Small intestine (tissue), 16 donors: ENCODE results near the gene PGAM5. TPM values are rescaled to one million over a fixed set of nuclear protein-coding genes. Genes with fewer than 3 reads are reported as not detected.

Source experiments
- DNase-seq, 2 donors: peaks; one replicate each; pipeline versions ENCODE4 v3.0.0 to v3.0.0-alpha.2; 2013
- FAIRE-seq: peaks from 2 replicates; lab custom pipeline; 2012; peaks lifted over from hg19 to GRCh38; lab: Jason Lieb, UNC
- H3K27ac ChIP-seq, 3 donors: one replicate each; pipeline ENCODE4 v1.5.1; 2013; ENCODE audit warnings: low read length in 2 of 3, mild to moderate bottlenecking in 2 of 3, control low read depth in 1 of 3, inconsistent platforms in 1 of 3, low read depth in 1 of 3, moderate library complexity in 1 of 3
- H3K27me3 ChIP-seq, 3 donors: one replicate each; pipeline ENCODE4 v1.6.1; 2013; ENCODE audit warnings: low read length in 3 of 3, inconsistent platforms in 1 of 3; ENCODE audit not compliant: control insufficient read depth in 3 of 3, insufficient read depth in 3 of 3
- H3K36me3 ChIP-seq, 3 donors: one replicate each; pipeline ENCODE4 v1.6.1; 2013; ENCODE audit warnings: low read length in 3 of 3, inconsistent platforms in 1 of 3, low read depth in 1 of 3, mild to moderate bottlenecking in 1 of 3, moderate library complexity in 1 of 3; ENCODE audit not compliant: control insufficient read depth in 3 of 3, insufficient read depth in 2 of 3
- H3K4me1 ChIP-seq, 3 donors: one replicate each; pipeline ENCODE4 v1.6.1; 2013; ENCODE audit warnings: low read length in 2 of 3, inconsistent platforms in 1 of 3, low read depth in 1 of 3, mild to moderate bottlenecking in 1 of 3, moderate library complexity in 1 of 3; ENCODE audit not compliant: control insufficient read depth in 3 of 3, insufficient read depth in 2 of 3
- H3K4me3 ChIP-seq, 3 donors: one replicate each; pipeline ENCODE4 v1.5.1; 2013; ENCODE audit warnings: low read length in 3 of 3, control low read depth in 1 of 3, inconsistent platforms in 1 of 3, low read depth in 1 of 3, mild to moderate bottlenecking in 1 of 3, moderate library complexity in 1 of 3
- H3K9me3 ChIP-seq, 2 donors: one replicate each; pipeline ENCODE4 v1.6.1; 2013; ENCODE audit warnings: low read depth in 1 of 2, low read length in 1 of 2; ENCODE audit not compliant: control insufficient read depth in 2 of 2, insufficient read depth in 1 of 2
- WGBS, 3 donors: extraction: QIAGEN DNeasy Blood & Tissue Kit; methylation state at CpG; one replicate each; pipeline ENCODE4 v1.1.7; 2013; 5-methylcytosine and 5-hydroxymethylcytosine counted together
- long read RNA-seq, 10 donors: transcript quantifications; one replicate each; lab custom pipeline, GENCODE V29; 2026
- polyA plus RNA-seq, 4 donors: library from polyadenylated mRNA; stranded (reverse) in 3 of 4; unstranded in 1 of 4; fragments of 200-250 nt in 3 of 4; fragments of 120-200 nt in 1 of 4; gene quantifications; one replicate each; pipeline versions ENCODE4 v1.2.1 to v1.2.3, GENCODE V29; 2013
- donor health status: healthy with polysubstance abuse.
- donor health status: control.
- donor health status: control.
- donor health status: Bipolar disorder and iron deficiency.
- donor health status: healthy.

PGAM5 gene
- 10 to 100 TPM in 3 of 4 donors, 1 to 10 TPM in 1; 9.5 to 35.5 (median 15.8) TPM for polyA plus RNA-seq
- long read RNA-seq, donor 1, transcript PGAM5-203 (6 exons, 2,834 nt), result major isoform, 7 of 7 reads
- long read RNA-seq, donor 1, partial matches to known transcripts, result 0 of 7 reads
- long read RNA-seq, donor 1, other reads (novel, unspliced or antisense), result 0 of 7 reads
- long read RNA-seq, donor 2, partial matches to known transcripts, result 0 of 4 reads
- long read RNA-seq, donor 2, other reads (novel, unspliced or antisense), result 0 of 4 reads
- long read RNA-seq, donor 3, partial matches to known transcripts, result 0 of 2 reads
- long read RNA-seq, donor 3, other reads (novel, unspliced or antisense), result 0 of 2 reads
- long read RNA-seq, donor 4, result 0 reads
- long read RNA-seq, donor 5, partial matches to known transcripts, result 0 of 1 reads
- long read RNA-seq, donor 5, other reads (novel, unspliced or antisense), result 0 of 1 reads
- long read RNA-seq, donor 6, partial matches to known transcripts, result 0 of 2 reads
- long read RNA-seq, donor 6, other reads (novel, unspliced or antisense), result 0 of 2 reads
- long read RNA-seq, donor 7, result 0 reads
- long read RNA-seq, donor 8, result 0 reads
- long read RNA-seq, donor 9, partial matches to known transcripts, result 9 of 9 reads
- long read RNA-seq, donor 9, other reads (novel, unspliced or antisense), result 0 of 9 reads
- long read RNA-seq, donor 10, partial matches to known transcripts, result 0 of 2 reads
- long read RNA-seq, donor 10, other reads (novel, unspliced or antisense), result 0 of 2 reads

DNA sequence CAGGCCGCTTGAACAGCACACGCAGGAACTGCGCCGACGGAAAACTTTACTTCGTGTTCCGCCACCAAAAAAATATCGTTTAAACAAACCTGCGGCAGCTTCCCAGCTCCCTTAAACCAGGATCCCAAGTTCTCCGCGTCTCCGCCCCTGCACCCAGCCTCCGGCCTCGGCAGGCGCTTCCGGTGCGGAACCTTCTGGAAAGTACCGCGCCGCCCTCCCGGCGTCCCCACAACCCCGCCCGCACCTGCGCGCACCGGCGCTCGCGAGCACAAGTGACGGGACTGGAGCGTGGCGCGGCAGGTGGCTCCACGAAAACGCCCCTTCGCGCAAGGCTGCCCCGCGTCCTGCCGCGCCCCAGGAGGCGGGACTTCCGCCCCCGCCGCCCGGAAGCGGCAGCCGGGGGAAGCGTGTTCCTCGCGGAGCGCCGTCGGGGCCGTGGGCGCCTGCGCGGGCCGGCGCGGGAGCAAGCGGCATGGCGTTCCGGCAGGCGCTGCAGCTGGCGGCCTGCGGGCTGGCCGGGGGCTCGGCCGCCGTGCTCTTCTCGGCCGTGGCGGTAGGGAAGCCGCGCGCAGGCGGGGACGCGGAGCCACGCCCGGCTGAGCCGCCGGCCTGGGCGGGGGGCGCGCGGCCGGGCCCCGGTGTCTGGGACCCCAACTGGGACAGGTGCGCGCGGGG, at the start of gene PGAM5:
TSS of gene PGAM5 (plus strand) at position 438 of the 675 bp plus-strand sequence. CDS start at position 473, 35 bp downstream.
- DNase-seq, result peak; percentile 94 to 96
- H3K4me3 ChIP-seq, result peak within 1 kb of the TSS; percentile 91 to 96 (median 95)
- peak within 1 kb of the TSS; percentile 81 to 92 (median 87) for H3K27ac ChIP-seq
- H3K9me3 ChIP-seq, result no peaks in the 10 kb centered on the region
- peaks cover 0 to 25% (median 0%) of the 10 kb centered on the region in 3 donors for H3K36me3 ChIP-seq
- H3K4me1 ChIP-seq, result peaks cover 0 to 6% (median 3%) of the 10 kb centered on the region in 3 donors
- FAIRE-seq, result no peak
- H3K27me3 ChIP-seq, result no peaks in the 10 kb centered on the region
- 0 to 1% (median 0%) methylated on average over 52 to 94 of the region's 94 CpGs for WGBS, 3 donors

- FAIRE-seq (no peak), DNase-seq (no peak)
- Histone ChIP-seq H3K27me3 (no peaks in the 10 kb centered on the region), H3K4me3 (no peak overlapping the region), H3K36me3 (peaks cover 18 to 81% (median 35%) of the 10 kb centered on the region in 3 donors), H3K4me1 (no peaks in the 10 kb centered on the region), H3K27ac (no peak overlapping the region), H3K9me3 (no peaks in the 10 kb centered on the region)
- 81 to 84% (median 82%) methylated on average over 11 of the region's 11 CpGs for WGBS, 3 donors
Observed at GRCh38 chr12:132660996-132661395, 49.6 kb upstream of the PGAM5 start.

DNA sequence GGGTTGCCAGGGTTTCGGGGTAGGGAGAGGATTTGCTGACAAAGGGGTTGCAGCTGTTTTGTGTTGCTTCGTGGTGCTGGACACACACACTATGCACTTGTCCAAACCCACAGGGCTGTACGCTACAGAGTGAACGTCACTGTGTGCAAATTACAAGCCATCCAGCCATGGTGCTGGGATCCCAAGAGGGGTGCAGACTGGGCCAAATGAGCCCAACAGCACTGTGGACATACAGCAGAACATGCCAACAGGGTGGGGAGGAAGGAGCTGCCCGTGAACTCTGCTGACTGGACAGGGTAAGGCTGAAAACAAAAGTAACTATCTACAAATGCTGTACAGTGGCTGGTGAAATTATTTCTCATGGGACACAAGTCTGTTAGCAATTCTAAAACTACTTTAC, 48.7 kb upstream of the PGAM5 start:
- no peaks in the 10 kb centered on the region for H3K9me3 ChIP-seq
- 77 to 95% (median 81%) methylated on average over 5 of the region's 5 CpGs for WGBS, 3 donors
- H3K36me3 ChIP-seq, result peaks cover 17 to 85% (median 37%) of the 10 kb centered on the region in 3 donors
- no peaks in the 10 kb centered on the region for H3K4me1 ChIP-seq
- DNase-seq (no peak), FAIRE-seq (no peak)
- no peaks in the 10 kb centered on the region for H3K27me3 ChIP-seq
- H3K4me3 ChIP-seq, result no peak overlapping the region
- H3K27ac ChIP-seq, result no peak overlapping the region

GRCh38 chr12:132662901-132663755, 47.5 kb upstream of the PGAM5 start:
- Histone ChIP-seq H3K9me3 (no peaks in the 10 kb centered on the region), H3K4me3 (no peak overlapping the region), H3K27ac (no peak overlapping the region), H3K4me1 (no peaks in the 10 kb centered on the region), H3K27me3 (no peaks in the 10 kb centered on the region), H3K36me3 (peaks cover 14 to 85% (median 40%) of the 10 kb centered on the region in 3 donors)
- FAIRE-seq (no peak), DNase-seq (no peak)
- WGBS, 3 donors, result 87 to 94% (median 88%) methylated on average over 29 of the region's 29 CpGs

- WGBS, 3 donors, result 89 to 95% (median 94%) methylated on average over 21 of the region's 21 CpGs
- Histone ChIP-seq H3K4me3 (no peak overlapping the region), H3K9me3 (no peaks in the 10 kb centered on the region), H3K4me1 (no peaks in the 10 kb centered on the region), H3K27ac (no peak overlapping the region), H3K27me3 (no peaks in the 10 kb centered on the region), H3K36me3 (peaks cover 14 to 86% (median 32%) of the 10 kb centered on the region in 3 donors)
- DNase-seq (no peak), FAIRE-seq (no peak)
Observed at GRCh38 chr12:132664206-132665148, 46.2 kb upstream of the PGAM5 start.

- WGBS, 3 donors, result 92 to 96% (median 96%) methylated on average over 13 of the region's 13 CpGs
- peaks cover 14 to 87% (median 29%) of the 10 kb centered on the region in 3 donors for H3K36me3 ChIP-seq
- no peaks in the 10 kb centered on the region for H3K4me1 ChIP-seq
- no peaks in the 10 kb centered on the region for H3K27me3 ChIP-seq
- DNase-seq (no peak), FAIRE-seq (no peak)
- H3K4me3 ChIP-seq, result no peak overlapping the region
- H3K27ac ChIP-seq, result no peak overlapping the region
- no peaks in the 10 kb centered on the region for H3K9me3 ChIP-seq
Observed at GRCh38 chr12:132665149-132665491, 45.5 kb upstream of the PGAM5 start.

DNA sequence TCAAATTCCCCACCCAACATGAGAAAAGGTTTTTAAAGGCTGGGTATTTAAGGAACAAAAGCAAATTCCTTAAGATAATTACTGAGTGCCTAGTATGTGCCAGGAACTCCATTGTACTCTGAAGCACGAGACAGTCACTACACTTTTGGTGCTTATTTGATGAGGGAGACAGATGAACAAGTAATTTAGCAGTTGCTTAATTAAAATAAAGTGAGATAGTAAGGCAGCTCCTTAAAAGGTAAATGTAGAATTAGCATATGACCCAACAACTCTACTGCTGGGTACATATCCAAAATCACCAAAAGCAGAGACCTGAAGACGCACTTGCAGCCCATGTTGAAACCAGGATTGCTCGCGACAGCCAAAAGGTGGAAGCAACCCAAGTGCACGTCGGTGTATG, 44.8 kb upstream of the PGAM5 start:
- WGBS, 3 donors, result 86 to 96% (median 95%) methylated on average over 6 of the region's 6 CpGs
- peaks cover 11 to 85% (median 27%) of the 10 kb centered on the region in 3 donors for H3K36me3 ChIP-seq

More for the DNA sequence above, 44.8 kb upstream of the PGAM5 start:
- no peak for FAIRE-seq
- Histone ChIP-seq H3K9me3 (no peaks in the 10 kb centered on the region), H3K27ac (no peak overlapping the region), H3K27me3 (no peaks in the 10 kb centered on the region), H3K4me1 (no peaks in the 10 kb centered on the region), H3K4me3 (no peak overlapping the region)
- DNase-seq, result no peak
